K562 (cell line): ENCODE data around the gene PITPNC1. TPM values are rescaled to one million over a fixed set of nuclear protein-coding genes. Genes with fewer than 3 reads are reported as not detected.

Experiments
- ATAC-seq: fragments of 200-7000 bp; cut with Tn5 transposase; 3 replicates; pipeline ENCODE4 v1.9.1; 2020; ENCODE audit warnings: moderate library complexity
- BruUV-seq: library from RNA; stranded (reverse); fragments of 400-500 nt; replicated peaks from 2 replicates; lab custom pipeline; 2021; lab: Mats Ljungman, UMichigan
- CTCF ChIA-PET: fragments of 300-600 bp; formaldehyde crosslinking; extraction: SDS; loops from one replicate; lab custom pipeline; 2021; ENCODE audit warnings: low intra/inter-chr PET ratio; lab: Yijun Ruan, JAX
- POLR2A ChIA-PET: fragments of 300-600, 350-650 bp; sonication (Branson Sonifier 250); formaldehyde crosslinking; extraction: SDS; loops from one replicate; lab custom pipeline; 2021; ENCODE audit warnings: antibody characterized with exemption, inconsistent platforms; lab: Yijun Ruan, JAX
- DNase-seq, 4 experiments: peaks; one replicate each; pipeline versions ENCODE4 v3.0.0 to v3.0.0-alpha.2; 2011 to 2018; ENCODE audit warnings: low spot score in 3 of 4, mixed read lengths in 3 of 4; ENCODE audit errors: extremely low read depth in 1 of 4
- FAIRE-seq: peaks from 2 replicates; lab custom pipeline; 2011; peaks lifted over from hg19 to GRCh38; lab: Jason Lieb, UNC
- H2AFZ ChIP-seq: 2 replicates; pipeline ENCODE4 v1.6.0; 2011; ENCODE audit warnings: low read depth, low read length, control low read depth, inconsistent platforms
- H3K27ac ChIP-seq: fragments of 200-600 bp; 3 replicates; pipeline ENCODE4 v1.8.0; 2011; ENCODE audit warnings: low read depth, mild to moderate bottlenecking, control low read depth, inconsistent platforms, low read length, moderate library complexity, mixed read lengths; ENCODE audit errors: extremely low read depth
- H3K27me3 ChIP-seq, 2 experiments: fragments of 300-600 bp in 1 of 2; 2 replicates in 1 of 2; 3 replicates in 1 of 2; pipeline versions ENCODE4 v1.6.0 to v1.8.0; 2011; ENCODE audit warnings: inconsistent platforms in 2 of 2, low read length in 2 of 2, mild to moderate bottlenecking in 1 of 2, mixed read lengths in 1 of 2, moderate library complexity in 1 of 2; ENCODE audit not compliant: control insufficient read depth in 2 of 2, insufficient read depth in 2 of 2
- H3K36me3 ChIP-seq: fragments of 300-600 bp; 3 replicates; pipeline ENCODE4 v1.8.0; 2011; ENCODE audit warnings: mild to moderate bottlenecking, low read length, inconsistent platforms; ENCODE audit not compliant: control insufficient read depth, insufficient read depth
- H3K4me1 ChIP-seq, 2 experiments: fragments of 200-600 bp in 1 of 2; replicated peaks in 1 of 2; 2 replicates in 1 of 2; 3 replicates in 1 of 2; pipeline versions ENCODE4 v1.5.1 to v1.8.0; 2011; ENCODE audit warnings: inconsistent platforms in 2 of 2, low read length in 2 of 2, mild to moderate bottlenecking in 1 of 2, mixed read lengths in 1 of 2, moderate library complexity in 1 of 2; ENCODE audit not compliant: control insufficient read depth in 2 of 2, insufficient read depth in 2 of 2
- H3K4me2 ChIP-seq: 2 replicates; pipeline ENCODE4 v1.6.1; 2011; ENCODE audit warnings: low read length, control low read depth, inconsistent platforms, mixed read lengths; ENCODE audit not compliant: insufficient read depth
- H3K4me3 ChIP-seq: fragments of 200-600 bp; sonication (generic), shearing (Covaris generic); 2 replicates; pipeline ENCODE4 v1.5.1; 2016; ENCODE audit warnings: control low read depth, inconsistent platforms
- H3K79me2 ChIP-seq: fragments of 200-600 bp; 3 replicates; pipeline ENCODE4 v1.8.0; 2011; ENCODE audit warnings: low read length, inconsistent platforms; ENCODE audit not compliant: control insufficient read depth, insufficient read depth
- H3K9ac ChIP-seq, 2 experiments: 2 replicates each; pipeline versions ENCODE4 v1.6.0 to v1.6.1; 2011; ENCODE audit warnings: low read depth in 2 of 2, low read length in 2 of 2, control low read depth in 1 of 2, inconsistent platforms in 1 of 2, mild to moderate bottlenecking in 1 of 2, mixed read lengths in 1 of 2; ENCODE audit not compliant: insufficient read depth in 1 of 2
- H3K9me1 ChIP-seq: one replicate; pipeline ENCODE4 v1.6.0; 2011; ENCODE audit warnings: inconsistent platforms, mild to moderate bottlenecking, low read length, moderate library complexity; ENCODE audit not compliant: control insufficient read depth, insufficient read depth
- H3K9me3 ChIP-seq: replicated peaks from 2 replicates; pipeline ENCODE4 v1.5.1; 2011; ENCODE audit warnings: low read depth, low read length, inconsistent platforms; ENCODE audit not compliant: control insufficient read depth, insufficient read depth
- H4K20me1 ChIP-seq: replicated peaks from 2 replicates; pipeline ENCODE4 v1.6.1; 2011; ENCODE audit warnings: low read length, inconsistent platforms, mixed read lengths; ENCODE audit not compliant: control insufficient read depth, insufficient read depth
- BRCA1 ChIP-seq, 2 experiments: fragments of 450-650 bp in 1 of 2; sonication (generic) in 1 of 2; formaldehyde crosslinking in 1 of 2; IDR thresholded peaks; 2 replicates each; pipeline versions ENCODE4 v1.5.0 to v1.6.1; 2017 to 2020; ENCODE audit warnings: mild to moderate bottlenecking in 1 of 2, missing genetic modification reagents in 1 of 2
- DIDO1 ChIP-seq: fragments of 450-650 bp; IDR thresholded peaks from 2 replicates; pipeline ENCODE4 v1.6.1; 2016; ENCODE audit warnings: low read depth, missing biosample characterization, missing genetic modification characterization
- KAT7 ChIP-seq: sonication (generic); formaldehyde crosslinking; IDR thresholded peaks from 2 replicates; pipeline ENCODE4 v1.8.0; 2022; ENCODE audit warnings: missing genetic modification reagents, mild to moderate bottlenecking, borderline replicate concordance
- NFIC ChIP-seq: fragments of 450-650 bp; IDR thresholded peaks from 2 replicates; pipeline ENCODE4 v1.6.1; 2017; ENCODE audit warnings: mild to moderate bottlenecking, inconsistent platforms
- PHTF2 ChIP-seq: fragments of 250-450 bp; sonication (Bioruptor Pico); IDR thresholded peaks from 2 replicates; pipeline ENCODE4 v1.5.0; 2021; ENCODE audit warnings: mild to moderate bottlenecking
- ZNF583 ChIP-seq: fragments of 250-450 bp; sonication (Bioruptor Pico); IDR thresholded peaks from 2 replicates; pipeline ENCODE4 v1.4.0; 2020
- ZNF586 ChIP-seq: fragments of 450-650 bp; formaldehyde crosslinking; conservative IDR thresholded peaks from 2 replicates; pipeline ENCODE4 v1.4.0; 2020; ENCODE audit warnings: mild to moderate bottlenecking, moderate library complexity
- WGBS: fragments of 100-300 bp; shearing (Covaris generic); methylation state at CpG from one replicate; pipeline ENCODE4 v1.1.6; 2016; ENCODE audit warnings: low coverage, mixed read lengths; ENCODE audit not compliant: insufficient coverage; ENCODE audit errors: missing lambda C conversion rate; 5-methylcytosine and 5-hydroxymethylcytosine counted together
- in situ Hi-C: fragments of 300-500 bp; cut with MboI; formaldehyde crosslinking; loops from 4 replicates; pipeline ENCODE4 v1.15.0; 2018; ENCODE audit warnings: inconsistent platforms, mixed read lengths
- intact Hi-C: fragments of 100-400 bp; cut with micrococcal nuclease; formaldehyde crosslinking; loops from 2 replicates; pipeline ENCODE4 v1.14.2; 2022
- polyA plus RNA-seq, 8 experiments: library from polyadenylated mRNA; depleted of rRNA in 4 of 8; stranded (reverse) in 5 of 8; unstranded in 3 of 8; fragments of >200 nt; fragmentation: Nextera tagmentation in 2 of 8; fragmentation: Illumina TruSeq in 1 of 8; extraction: Ambion mirVana in 2 of 8; extraction: Trizol in 1 of 8; gene quantifications; 2 replicates each; pipeline versions ENCODE4 v1.2.1 to v1.2.3, GENCODE V29; 2011 to 2014; ENCODE audit warnings: inconsistent platforms in 1 of 8, missing spikeins in 1 of 8
- total RNA-seq, 7 experiments: library from RNA; depleted of rRNA in 6 of 7; stranded (reverse); fragments of >200 nt in 6 of 7; fragmentation: Illumina TruSeq in 2 of 7; extraction: Trizol in 2 of 7; gene quantifications; 2 replicates each; pipeline versions ENCODE4 v1.2.1 to v1.2.3, GENCODE V29; 2011 to 2021; ENCODE audit warnings: low replicate concordance in 1 of 7
- TF ChIP-seq, protein P1 (sequence below): fragments of 450-650 bp; IDR thresholded peaks from 2 replicates; pipeline ENCODE4 v1.6.1; 2016; ENCODE audit warnings: borderline replicate concordance

Gene PITPNC1
- total and polyA plus RNA-seq, 9 of the 15 experiments (the other 6 are each of a cell fraction or from before 2014, with no cell fraction given), result 0.11 to 1.1 (median 0.65) TPM

DNA sequence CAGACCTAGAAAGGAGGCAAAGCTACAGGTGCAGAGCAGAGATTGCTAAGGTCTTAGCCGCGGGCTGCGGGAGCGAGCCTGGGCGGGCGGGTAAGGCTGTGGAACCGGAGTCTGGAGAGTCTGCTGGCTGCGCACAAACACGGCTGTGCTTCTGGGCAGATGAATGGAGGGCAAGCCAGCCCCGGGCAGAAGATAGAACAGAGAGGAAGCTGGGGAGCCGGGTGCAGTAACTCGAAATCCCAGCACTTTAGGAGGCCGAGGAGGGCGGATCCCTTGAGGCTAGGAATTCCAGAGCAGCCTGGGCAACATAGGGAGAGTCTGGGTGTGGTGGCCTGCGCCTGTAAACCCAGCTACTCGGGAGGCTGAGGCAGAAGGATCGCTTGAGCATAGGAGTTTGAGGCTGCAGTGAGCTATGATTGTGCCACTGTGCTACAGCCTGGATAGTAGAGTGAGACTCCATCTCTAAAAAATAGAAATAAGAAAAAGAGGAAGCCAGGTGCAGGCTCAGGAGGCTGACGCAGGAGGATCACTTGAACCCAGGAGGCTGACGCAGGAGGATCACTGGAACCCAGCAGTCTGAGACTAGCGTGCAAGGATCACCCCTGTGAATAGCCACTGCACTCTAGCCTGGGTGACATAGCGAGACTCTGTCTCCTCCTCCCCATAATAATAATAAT lies 56.3 kb downstream of the PITPNC1 start:
- Histone ChIP-seq H3K36me3 (no peaks in the 10 kb centered on the region), H3K27me3 (peaks cover 3 to 29% of the 10 kb centered on the region in 2 experiments; a peak in 4 of 5 replicates), H3K4me3 (no peak overlapping the region), H3K4me2 (no peak overlapping the region), H3K9ac (no peak overlapping the region), H3K27ac (no peak overlapping the region), H4K20me1 (no peaks in the 10 kb centered on the region), H2AFZ (no peak overlapping the region), H3K9me1 (no peaks in the 10 kb centered on the region), H3K79me2 (no peaks in the 10 kb centered on the region), H3K4me1 (peaks cover 6 to 9% of the 10 kb centered on the region in 2 experiments), H3K9me3 (no peaks in the 10 kb centered on the region)
- no peak for DNase-seq
- no peak for FAIRE-seq
- no peak for ATAC-seq
- no TSS peak for BruUV-seq
- CTCF ChIA-PET, result no interaction called here
- intact Hi-C loops, result no loop called here
- in situ Hi-C loops, result no loop called here
- WGBS, result 10% methylated on average over 21 of the region's 21 CpGs
- TF ChIP-seq PHTF2 (CRISPR knock-in tag) (no peak), BRCA1 (IDR thresholded peaks at IDR 0.05) (no peak), BRCA1 (CRISPR knock-in tag; IDR thresholded peaks at IDR 0.05) (no peak)
- POLR2A ChIA-PET, result interaction anchor here (1.1 kb wide), 1 partner anchor 8 kb away, joined by 3 read pairs; no protein-coding TSS in a partner anchor

DNA sequence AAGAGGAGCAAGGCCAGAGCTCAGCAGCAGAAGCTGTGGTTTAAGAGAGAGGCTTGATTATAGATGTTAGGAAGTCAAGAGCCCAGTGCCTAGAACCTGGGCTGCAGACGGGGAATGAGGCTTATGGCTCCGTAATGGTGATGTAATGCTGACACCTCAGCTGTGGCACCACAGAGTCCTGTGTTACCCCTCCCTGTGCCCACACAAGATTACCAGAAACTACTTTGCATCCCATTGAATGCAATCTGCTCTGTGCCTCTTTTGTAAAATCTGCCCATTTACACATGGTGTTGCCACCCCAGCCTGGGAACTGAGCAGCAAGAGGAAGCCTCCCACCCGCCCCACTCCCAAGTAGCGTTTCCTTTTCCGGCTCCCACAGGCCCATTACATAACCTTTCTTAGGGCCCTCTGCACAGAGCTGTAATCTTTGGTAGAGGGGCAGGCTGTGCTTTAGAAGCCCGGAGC lies 57.0 kb downstream of the PITPNC1 start:
- H3K9me3 ChIP-seq, result no peaks in the 10 kb centered on the region
- POLR2A ChIA-PET, result interaction anchor here (1.1 kb wide), 1 partner anchor 8 kb away, joined by 3 read pairs; no protein-coding TSS in a partner anchor
- no peak overlapping the region for H2AFZ ChIP-seq
- ATAC-seq (no peak), FAIRE-seq (no peak), DNase-seq (no peak)
- no peak overlapping the region for H3K4me2 ChIP-seq
- H3K4me3 ChIP-seq, result no peak overlapping the region
- H3K9ac ChIP-seq, result no peak overlapping the region
- H3K36me3 ChIP-seq, result no peaks in the 10 kb centered on the region
- 7% methylated on average over 6 of the region's 6 CpGs for WGBS
- no peaks in the 10 kb centered on the region for H3K79me2 ChIP-seq
- H3K27ac ChIP-seq, result no peak overlapping the region
- H3K9me1 ChIP-seq, result no peaks in the 10 kb centered on the region
- H3K4me1 ChIP-seq, result peaks cover 6 to 9% of the 10 kb centered on the region in 2 experiments
- H4K20me1 ChIP-seq, result no peaks in the 10 kb centered on the region
- no TSS peak for BruUV-seq
- CTCF ChIA-PET, result no interaction called here
- H3K27me3 ChIP-seq, result peaks cover 3 to 29% of the 10 kb centered on the region in 2 experiments; a peak in 4 of 5 replicates
- in situ Hi-C loops, result no loop called here
- intact Hi-C loops, result no loop called here
- TF ChIP-seq ZNF583 (CRISPR knock-in tag) (no peak), DIDO1 (tag) (no peak), ZNF586 (CRISPR knock-in tag) (no peak), NFIC (no peak), KAT7 (CRISPR knock-in tag) (no peak)
- TF ChIP-seq, protein P1, sequence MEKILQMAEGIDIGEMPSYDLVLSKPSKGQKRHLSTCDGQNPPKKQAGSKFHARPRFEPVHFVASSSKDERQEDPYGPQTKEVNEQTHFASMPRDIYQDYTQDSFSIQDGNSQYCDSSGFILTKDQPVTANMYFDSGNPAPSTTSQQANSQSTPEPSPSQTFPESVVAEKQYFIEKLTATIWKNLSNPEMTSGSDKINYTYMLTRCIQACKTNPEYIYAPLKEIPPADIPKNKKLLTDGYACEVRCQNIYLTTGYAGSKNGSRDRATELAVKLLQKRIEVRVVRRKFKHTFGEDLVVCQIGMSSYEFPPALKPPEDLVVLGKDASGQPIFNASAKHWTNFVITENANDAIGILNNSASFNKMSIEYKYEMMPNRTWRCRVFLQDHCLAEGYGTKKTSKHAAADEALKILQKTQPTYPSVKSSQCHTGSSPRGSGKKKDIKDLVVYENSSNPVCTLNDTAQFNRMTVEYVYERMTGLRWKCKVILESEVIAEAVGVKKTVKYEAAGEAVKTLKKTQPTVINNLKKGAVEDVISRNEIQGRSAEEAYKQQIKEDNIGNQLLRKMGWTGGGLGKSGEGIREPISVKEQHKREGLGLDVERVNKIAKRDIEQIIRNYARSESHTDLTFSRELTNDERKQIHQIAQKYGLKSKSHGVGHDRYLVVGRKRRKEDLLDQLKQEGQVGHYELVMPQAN, result no peak
